ENCODE data around the gene EMC6. TPM values are rescaled to one million over a fixed set of nuclear protein-coding genes. Genes with fewer than 3 reads are reported as not detected.

EMC6 gene
- total and polyA plus RNA-seq, 2 of the 13 experiments (the other 11 are each of a cell fraction or from before 2014, with no cell fraction given) = 45.1 to 47.7 TPM

GRCh38 chr17:3667366-3668278 is 990 bp upstream of the EMC6 start (continued):
- TF ChIP-seq, protein P1, sequence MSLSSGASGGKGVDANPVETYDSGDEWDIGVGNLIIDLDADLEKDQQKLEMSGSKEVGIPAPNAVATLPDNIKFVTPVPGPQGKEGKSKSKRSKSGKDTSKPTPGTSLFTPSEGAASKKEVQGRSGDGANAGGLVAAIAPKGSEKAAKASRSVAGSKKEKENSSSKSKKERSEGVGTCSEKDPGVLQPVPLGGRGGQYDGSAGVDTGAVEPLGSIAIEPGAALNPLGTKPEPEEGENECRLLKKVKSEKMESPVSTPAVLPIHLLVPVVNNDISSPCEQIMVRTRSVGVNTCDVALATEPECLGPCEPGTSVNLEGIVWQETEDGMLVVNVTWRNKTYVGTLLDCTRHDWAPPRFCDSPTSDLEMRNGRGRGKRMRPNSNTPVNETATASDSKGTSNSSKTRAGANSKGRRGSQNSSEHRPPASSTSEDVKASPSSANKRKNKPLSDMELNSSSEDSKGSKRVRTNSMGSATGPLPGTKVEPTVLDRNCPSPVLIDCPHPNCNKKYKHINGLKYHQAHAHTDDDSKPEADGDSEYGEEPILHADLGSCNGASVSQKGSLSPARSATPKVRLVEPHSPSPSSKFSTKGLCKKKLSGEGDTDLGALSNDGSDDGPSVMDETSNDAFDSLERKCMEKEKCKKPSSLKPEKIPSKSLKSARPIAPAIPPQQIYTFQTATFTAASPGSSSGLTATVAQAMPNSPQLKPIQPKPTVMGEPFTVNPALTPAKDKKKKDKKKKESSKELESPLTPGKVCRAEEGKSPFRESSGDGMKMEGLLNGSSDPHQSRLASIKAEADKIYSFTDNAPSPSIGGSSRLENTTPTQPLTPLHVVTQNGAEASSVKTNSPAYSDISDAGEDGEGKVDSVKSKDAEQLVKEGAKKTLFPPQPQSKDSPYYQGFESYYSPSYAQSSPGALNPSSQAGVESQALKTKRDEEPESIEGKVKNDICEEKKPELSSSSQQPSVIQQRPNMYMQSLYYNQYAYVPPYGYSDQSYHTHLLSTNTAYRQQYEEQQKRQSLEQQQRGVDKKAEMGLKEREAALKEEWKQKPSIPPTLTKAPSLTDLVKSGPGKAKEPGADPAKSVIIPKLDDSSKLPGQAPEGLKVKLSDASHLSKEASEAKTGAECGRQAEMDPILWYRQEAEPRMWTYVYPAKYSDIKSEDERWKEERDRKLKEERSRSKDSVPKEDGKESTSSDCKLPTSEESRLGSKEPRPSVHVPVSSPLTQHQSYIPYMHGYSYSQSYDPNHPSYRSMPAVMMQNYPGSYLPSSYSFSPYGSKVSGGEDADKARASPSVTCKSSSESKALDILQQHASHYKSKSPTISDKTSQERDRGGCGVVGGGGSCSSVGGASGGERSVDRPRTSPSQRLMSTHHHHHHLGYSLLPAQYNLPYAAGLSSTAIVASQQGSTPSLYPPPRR (CRISPR knock-in tag; IDR thresholded peaks at IDR 0.05; ENCODE audit: borderline replicate concordance) = 0 out of 2 replicates have a peak, but pooled peaks have one; percentile 20
- TF ChIP-seq ZBTB21 (CRISPR knock-in tag; IDR thresholded peaks at IDR 0.05) = no peak
- TF ChIP-seq PITX1 (CRISPR knock-in tag; IDR thresholded peaks at IDR 0.05) = peak; percentile 70; the same call in 1 of the 2 replicates
- TF ChIP-seq, protein P2, sequence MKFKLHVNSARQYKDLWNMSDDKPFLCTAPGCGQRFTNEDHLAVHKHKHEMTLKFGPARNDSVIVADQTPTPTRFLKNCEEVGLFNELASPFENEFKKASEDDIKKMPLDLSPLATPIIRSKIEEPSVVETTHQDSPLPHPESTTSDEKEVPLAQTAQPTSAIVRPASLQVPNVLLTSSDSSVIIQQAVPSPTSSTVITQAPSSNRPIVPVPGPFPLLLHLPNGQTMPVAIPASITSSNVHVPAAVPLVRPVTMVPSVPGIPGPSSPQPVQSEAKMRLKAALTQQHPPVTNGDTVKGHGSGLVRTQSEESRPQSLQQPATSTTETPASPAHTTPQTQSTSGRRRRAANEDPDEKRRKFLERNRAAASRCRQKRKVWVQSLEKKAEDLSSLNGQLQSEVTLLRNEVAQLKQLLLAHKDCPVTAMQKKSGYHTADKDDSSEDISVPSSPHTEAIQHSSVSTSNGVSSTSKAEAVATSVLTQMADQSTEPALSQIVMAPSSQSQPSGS (CRISPR knock-in tag; IDR thresholded peaks at IDR 0.05) = no peak; the same call in 1 of the 2 replicates
- TF ChIP-seq JUNB (CRISPR knock-in tag; IDR thresholded peaks at IDR 0.05; ENCODE audit: borderline replicate concordance) = no peak
- no peak for TF ChIP-seq ZNF644 (CRISPR knock-in tag; IDR thresholded peaks at IDR 0.05; ENCODE audit: low read depth)
- TF ChIP-seq FOSL2 (CRISPR knock-in tag; IDR thresholded peaks at IDR 0.05) = peak; percentile 94
- no peak for TF ChIP-seq ZNF660 (CRISPR knock-in tag; IDR thresholded peaks at IDR 0.05; ENCODE audit: borderline replicate concordance, low read depth)
- no peak for TF ChIP-seq CERS6 (CRISPR knock-in tag; IDR thresholded peaks at IDR 0.05)
- peak; percentile 94; the same call in 1 of the 2 replicates for TF ChIP-seq MZF1 (CRISPR knock-in tag; IDR thresholded peaks at IDR 0.05; ENCODE audit: borderline replicate concordance)
- no peak for TF ChIP-seq TGIF2 (CRISPR knock-in tag; IDR thresholded peaks at IDR 0.05)
- TF ChIP-seq ONECUT2 (CRISPR knock-in tag; IDR thresholded peaks at IDR 0.05) = no peak
- no peak for TF ChIP-seq FOXO4 (CRISPR knock-in tag; conservative IDR thresholded peaks at IDR 0.05)
- no peak for TF ChIP-seq ZNF44 (CRISPR knock-in tag; IDR thresholded peaks at IDR 0.05)
- TF ChIP-seq NR0B2 (CRISPR knock-in tag; IDR thresholded peaks at IDR 0.05) = no peak
- TF ChIP-seq THAP11 (CRISPR knock-in tag; IDR thresholded peaks at IDR 0.05) = no peak
- no peak for TF ChIP-seq ATF7 (IDR thresholded peaks at IDR 0.05)
- no peak for TF ChIP-seq ATF7 (CRISPR knock-in tag; IDR thresholded peaks at IDR 0.05)
- TF ChIP-seq ARHGAP35 (CRISPR knock-in tag; IDR thresholded peaks at IDR 0.05; ENCODE audit: borderline replicate concordance) = no peak
- TF ChIP-seq ETV5 (CRISPR knock-in tag; IDR thresholded peaks at IDR 0.05; ENCODE audit: borderline replicate concordance) = peak; percentile 66; the same call in 1 of the 2 replicates

All from HepG2 (cell line).